NB4 (cell line): Measurements from ENCODE around the gene ATP10A.

Experiments
- DNase-seq: peaks from one replicate; pipeline ENCODE4 v3.0.0; 2010; ENCODE audit warnings: low read depth
- H3K4me3 ChIP-seq: one replicate; pipeline ENCODE4 v1.5.1; 2011; ENCODE audit warnings: mild to moderate bottlenecking, low read depth, low read length, moderate library complexity
- MYC ChIP-seq: IDR thresholded peaks from 2 replicates; pipeline ENCODE4 v1.6.1; 2011; ENCODE audit warnings: low read depth, low read length
- POLR2A ChIP-seq: IDR thresholded peaks from 2 replicates; pipeline ENCODE4 v1.6.1; 2011; ENCODE audit warnings: mild to moderate bottlenecking; ENCODE audit not compliant: insufficient read length; ENCODE audit errors: extremely low read depth
- TF ChIP-seq, protein P1 (sequence below): IDR thresholded peaks from one replicate; pipeline ENCODE4 v1.5.1; 2012; ENCODE audit warnings: low read depth, low read length
- TF ChIP-seq, protein P2 (sequence below): IDR thresholded peaks from 2 replicates; pipeline ENCODE4 v1.6.1; 2011; ENCODE audit warnings: low read depth, low read length

The ATP10A gene

DNA sequence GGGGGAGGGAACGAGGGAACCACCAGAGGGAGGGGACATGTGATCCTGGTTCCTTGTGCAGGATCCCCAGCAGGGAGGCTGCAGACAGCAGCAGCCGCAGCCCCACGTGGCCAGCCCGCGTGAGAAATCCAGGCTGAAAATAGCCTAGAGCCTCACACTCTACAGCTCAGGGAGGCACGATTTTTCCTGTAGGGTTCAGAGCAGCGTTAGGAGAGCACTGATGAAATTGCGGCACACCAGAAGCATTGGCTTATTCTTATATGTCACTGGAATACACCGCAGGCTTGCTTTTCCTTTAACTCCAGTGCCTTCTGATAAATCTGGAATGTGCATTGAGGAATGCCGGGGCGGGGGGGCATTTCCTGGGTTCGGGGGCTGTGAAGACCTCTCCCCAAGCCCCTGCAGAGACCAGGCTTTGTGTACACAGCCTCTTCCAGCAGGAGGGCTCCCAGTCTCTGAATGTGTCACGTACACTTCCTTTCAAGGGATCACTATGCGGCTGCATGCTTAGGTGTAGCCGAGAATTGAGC is 193.0 kb downstream of the ATP10A start:
- DNase-seq, result no peak
- H3K4me3 ChIP-seq, result no peak overlapping the region
- TF ChIP-seq POLR2A, result no peak
- TF ChIP-seq, protein P1, sequence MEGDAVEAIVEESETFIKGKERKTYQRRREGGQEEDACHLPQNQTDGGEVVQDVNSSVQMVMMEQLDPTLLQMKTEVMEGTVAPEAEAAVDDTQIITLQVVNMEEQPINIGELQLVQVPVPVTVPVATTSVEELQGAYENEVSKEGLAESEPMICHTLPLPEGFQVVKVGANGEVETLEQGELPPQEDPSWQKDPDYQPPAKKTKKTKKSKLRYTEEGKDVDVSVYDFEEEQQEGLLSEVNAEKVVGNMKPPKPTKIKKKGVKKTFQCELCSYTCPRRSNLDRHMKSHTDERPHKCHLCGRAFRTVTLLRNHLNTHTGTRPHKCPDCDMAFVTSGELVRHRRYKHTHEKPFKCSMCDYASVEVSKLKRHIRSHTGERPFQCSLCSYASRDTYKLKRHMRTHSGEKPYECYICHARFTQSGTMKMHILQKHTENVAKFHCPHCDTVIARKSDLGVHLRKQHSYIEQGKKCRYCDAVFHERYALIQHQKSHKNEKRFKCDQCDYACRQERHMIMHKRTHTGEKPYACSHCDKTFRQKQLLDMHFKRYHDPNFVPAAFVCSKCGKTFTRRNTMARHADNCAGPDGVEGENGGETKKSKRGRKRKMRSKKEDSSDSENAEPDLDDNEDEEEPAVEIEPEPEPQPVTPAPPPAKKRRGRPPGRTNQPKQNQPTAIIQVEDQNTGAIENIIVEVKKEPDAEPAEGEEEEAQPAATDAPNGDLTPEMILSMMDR, result no peak
- TF ChIP-seq MYC, result no peak
- TF ChIP-seq, protein P2, sequence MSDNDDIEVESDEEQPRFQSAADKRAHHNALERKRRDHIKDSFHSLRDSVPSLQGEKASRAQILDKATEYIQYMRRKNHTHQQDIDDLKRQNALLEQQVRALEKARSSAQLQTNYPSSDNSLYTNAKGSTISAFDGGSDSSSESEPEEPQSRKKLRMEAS, result no peak

DNA sequence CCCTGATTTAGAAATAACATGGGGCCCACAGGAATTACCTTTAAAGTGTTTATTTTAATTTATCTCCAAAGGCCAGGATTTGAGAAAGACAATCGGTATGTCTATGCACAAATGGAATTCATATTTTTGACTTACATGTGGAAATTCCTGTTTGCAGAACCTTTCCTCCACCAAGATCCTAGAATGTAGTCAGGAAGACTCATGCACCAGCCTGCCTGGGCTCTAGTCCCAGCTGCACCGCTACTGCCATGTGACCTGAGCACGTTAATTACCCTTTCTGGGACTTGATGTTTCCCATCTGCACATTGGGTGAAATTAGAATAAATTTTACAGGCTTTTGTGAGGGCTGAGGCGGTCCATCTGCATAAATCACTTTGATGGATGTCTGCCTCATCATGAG is 194.2 kb downstream of the ATP10A start:
- no peak for TF ChIP-seq POLR2A
- no peak for TF ChIP-seq MYC
- TF ChIP-seq, protein P2, result no peak
- TF ChIP-seq, protein P1, result no peak
- no peak for DNase-seq
- H3K4me3 ChIP-seq, result no peak overlapping the region

DNA sequence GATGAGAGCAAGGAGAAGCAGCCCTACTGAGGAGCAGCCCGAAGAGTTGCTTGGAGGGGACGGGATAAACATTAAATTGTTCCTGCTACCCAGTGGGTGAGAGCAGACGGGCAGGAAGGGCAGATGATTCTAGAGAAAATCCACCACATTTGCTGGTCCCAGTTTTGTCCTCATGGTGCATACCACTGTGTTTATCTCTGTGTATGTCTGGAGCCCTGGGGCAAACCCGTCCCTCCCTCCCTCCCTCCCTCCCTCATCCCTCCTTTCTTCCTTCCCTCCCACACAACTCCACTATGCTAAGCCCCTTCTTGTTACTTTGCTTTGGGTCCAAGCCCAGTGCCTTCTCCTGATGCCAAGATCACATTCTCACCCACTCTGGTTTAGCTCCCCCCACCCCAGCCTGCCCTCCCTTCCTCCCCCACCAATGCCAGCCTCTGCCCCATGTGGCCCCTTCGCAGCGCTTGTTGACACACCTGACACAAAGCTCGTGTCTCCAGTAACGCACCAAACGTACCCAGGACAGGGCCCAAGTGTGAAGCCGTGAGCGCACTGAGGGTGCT is 194.8 kb downstream of the ATP10A start:
- no peak for TF ChIP-seq POLR2A
- TF ChIP-seq, protein P2, result no peak
- TF ChIP-seq MYC, result no peak
- DNase-seq, result no peak
- no peak overlapping the region for H3K4me3 ChIP-seq

DNA sequence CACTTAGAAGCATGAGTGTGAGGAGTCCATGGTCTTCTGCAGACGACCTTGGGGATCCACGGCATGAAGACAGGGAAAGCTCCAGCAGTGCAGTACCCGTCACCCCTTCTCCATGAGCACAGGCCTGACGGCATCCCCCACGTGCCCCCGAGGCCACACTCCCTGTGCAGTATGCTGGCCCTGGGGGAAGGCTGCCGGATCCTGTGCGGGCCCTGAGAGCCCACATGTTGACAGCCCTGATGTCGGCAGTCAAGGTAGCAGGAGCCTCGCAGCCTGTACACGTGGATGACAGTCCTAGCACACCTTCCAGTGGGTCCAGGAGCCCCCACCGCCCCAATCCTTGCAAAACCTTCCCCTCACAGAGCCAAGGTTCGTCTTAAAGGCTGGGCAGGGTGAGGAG is 195.3 kb downstream of the ATP10A start:
- no peak for DNase-seq
- no peak overlapping the region for H3K4me3 ChIP-seq
- TF ChIP-seq, protein P2, result no peak

DNA sequence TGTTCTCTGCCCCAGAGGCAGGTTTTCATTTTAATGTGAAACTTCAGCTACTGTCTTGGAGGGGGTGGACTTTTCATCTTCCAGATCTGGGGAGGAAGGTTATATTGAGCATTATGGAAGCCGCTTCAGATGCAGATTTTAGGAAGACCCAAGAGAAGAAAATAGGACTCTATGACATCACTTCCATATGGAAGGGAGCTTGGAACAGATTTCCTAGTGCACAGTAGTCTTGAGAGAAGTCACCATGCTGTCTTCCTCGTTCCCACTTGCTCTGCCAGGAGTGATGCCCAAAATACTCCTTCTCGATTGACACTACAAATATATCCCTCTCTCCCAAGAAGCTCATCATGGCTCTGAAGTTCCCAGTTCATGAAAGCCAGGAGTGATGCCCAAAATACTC is 197.2 kb downstream of the ATP10A start:
- no peak for DNase-seq
- no peak overlapping the region for H3K4me3 ChIP-seq
- TF ChIP-seq, protein P1, result no peak
- no peak for TF ChIP-seq POLR2A
- TF ChIP-seq, protein P2, result no peak
- no peak for TF ChIP-seq MYC

DNA sequence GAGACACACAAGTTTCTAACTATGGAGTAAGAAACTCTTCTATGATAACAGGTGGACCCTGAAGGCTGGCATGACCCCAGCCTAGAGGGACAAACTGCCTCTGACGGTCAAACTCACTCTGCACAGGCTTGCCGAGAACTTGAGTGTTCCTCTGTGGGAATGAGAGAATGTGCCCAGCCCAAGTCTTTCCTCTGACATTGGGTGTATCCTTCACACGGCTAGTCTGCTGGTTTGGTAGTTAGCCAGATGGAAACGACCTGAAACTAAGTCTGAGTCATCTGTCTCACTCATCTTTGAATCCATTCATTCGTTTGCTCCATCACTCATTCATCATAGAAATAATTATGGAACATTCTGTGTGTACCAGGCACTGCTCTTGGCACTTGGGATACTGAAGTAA is 198.4 kb downstream of the ATP10A start:
- no peak for DNase-seq
- no peak overlapping the region for H3K4me3 ChIP-seq
- no peak for TF ChIP-seq MYC
- no peak for TF ChIP-seq POLR2A
- TF ChIP-seq, protein P2, result no peak
- TF ChIP-seq, protein P1, result no peak

DNA sequence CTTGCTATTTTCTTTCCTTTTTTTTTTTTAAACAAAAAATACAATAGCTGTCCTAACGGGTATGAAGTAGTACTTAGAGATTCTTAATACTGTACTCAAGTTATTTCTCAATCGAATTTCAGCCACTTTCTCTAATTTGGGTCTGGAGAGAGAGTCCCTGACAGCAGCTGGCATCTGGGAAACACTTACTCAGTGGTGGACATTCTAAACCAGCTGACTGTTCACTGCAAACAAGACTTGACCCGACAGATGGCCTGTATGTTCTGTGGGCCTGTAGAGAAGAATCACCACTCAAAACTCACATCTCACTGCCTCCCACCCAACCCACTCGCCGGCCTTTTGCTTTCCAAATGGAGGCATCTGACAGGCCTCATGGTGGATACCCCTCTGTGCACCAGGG is 199.6 kb downstream of the ATP10A start:
- TF ChIP-seq, protein P1, result no peak
- TF ChIP-seq, protein P2, result no peak
- TF ChIP-seq MYC, result no peak
- no peak for TF ChIP-seq POLR2A
- DNase-seq, result no peak
- H3K4me3 ChIP-seq, result no peak overlapping the region
